Activated naive CD4-positive, alpha-beta T cell treated with anti-CD3 and anti-CD28 coated beads, Interleukin-2, amount 50 U/mL, for 24 hours (primary cell): ENCODE results near the gene KRTAP17-1.
A peak's percentile ranks its signal among the peaks of the same experiment; 100 is the strongest.

ENCODE experiments used
- H3K27ac Mint-ChIP-seq: one replicate; pipeline ENCODE4 v1.8.0; 2021; ENCODE audit warnings: mild to moderate bottlenecking, mixed read lengths
- H3K27me3 Mint-ChIP-seq: one replicate; pipeline ENCODE4 v1.8.0; 2021; ENCODE audit warnings: mixed read lengths
- H3K36me3 Mint-ChIP-seq: one replicate; pipeline ENCODE4 v1.8.0; 2021; ENCODE audit warnings: mixed read lengths
- H3K4me1 Mint-ChIP-seq: one replicate; pipeline ENCODE4 v1.8.0; 2021; ENCODE audit warnings: mixed read lengths
- H3K4me3 Mint-ChIP-seq: one replicate; pipeline ENCODE4 v1.8.0; 2021; ENCODE audit warnings: mild to moderate bottlenecking, mixed read lengths
- H3K9me3 Mint-ChIP-seq: one replicate; pipeline ENCODE4 v1.8.0; 2021; ENCODE audit warnings: mixed read lengths

The KRTAP17-1 gene

DNA sequence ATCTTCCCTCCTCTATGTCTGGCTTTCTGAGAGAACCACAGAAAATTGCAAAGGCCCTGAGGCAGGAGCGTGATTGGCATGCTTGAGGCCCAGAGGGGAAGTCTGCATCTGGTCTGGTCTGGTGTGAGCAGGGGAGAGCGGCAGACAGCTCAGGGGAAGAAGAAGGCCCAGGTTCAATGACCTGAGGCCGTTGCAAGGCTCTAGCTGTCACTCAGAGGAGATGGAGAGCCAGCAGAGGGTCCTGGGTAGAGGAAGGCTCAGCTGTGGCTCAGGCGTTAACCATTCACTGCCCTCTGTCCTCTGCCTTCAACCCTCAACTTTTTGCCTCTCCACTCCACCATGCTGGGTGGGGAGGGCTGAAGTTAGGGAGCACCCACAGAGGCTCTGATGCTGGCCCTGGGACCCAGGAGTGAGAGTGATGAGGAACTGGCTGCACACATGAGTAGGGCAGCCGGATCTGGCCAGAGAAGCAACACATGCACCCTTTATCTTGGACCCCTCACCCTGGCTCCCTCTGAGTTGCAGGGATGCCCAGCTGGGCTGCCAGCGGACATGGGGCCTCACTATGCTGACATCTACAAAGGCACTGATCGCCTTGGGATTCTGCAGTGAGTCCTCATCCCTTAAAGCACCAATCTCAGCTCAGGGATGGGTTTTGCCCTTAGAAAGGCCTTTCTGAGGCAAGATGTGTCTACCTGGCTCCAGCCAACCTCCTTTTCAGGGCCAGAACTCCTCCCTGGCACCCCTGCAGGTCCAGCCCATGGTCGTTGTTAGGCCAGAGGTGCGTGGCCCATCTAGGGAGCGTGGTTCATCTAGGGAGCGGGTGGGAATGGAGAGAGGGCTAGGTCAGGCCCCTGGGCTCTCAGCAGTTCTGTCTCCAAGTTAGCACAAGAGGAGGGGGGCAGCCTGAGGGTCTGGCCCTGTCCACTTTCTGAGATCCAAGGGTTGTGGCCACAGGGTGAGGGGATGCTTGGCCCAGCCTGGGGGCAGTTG is 7.7 kb upstream of the KRTAP17-1 start:
- Mint-ChIP-seq H3K4me3 (no peak overlapping the region), H3K27me3 (no peaks in the 10 kb centered on the region), H3K36me3 (peaks cover 6% of the 10 kb centered on the region), H3K9me3 (peaks cover 9% of the 10 kb centered on the region), H3K4me1 (peaks cover 60% of the 10 kb centered on the region), H3K27ac (peak overlapping the region; percentile 49)

DNA sequence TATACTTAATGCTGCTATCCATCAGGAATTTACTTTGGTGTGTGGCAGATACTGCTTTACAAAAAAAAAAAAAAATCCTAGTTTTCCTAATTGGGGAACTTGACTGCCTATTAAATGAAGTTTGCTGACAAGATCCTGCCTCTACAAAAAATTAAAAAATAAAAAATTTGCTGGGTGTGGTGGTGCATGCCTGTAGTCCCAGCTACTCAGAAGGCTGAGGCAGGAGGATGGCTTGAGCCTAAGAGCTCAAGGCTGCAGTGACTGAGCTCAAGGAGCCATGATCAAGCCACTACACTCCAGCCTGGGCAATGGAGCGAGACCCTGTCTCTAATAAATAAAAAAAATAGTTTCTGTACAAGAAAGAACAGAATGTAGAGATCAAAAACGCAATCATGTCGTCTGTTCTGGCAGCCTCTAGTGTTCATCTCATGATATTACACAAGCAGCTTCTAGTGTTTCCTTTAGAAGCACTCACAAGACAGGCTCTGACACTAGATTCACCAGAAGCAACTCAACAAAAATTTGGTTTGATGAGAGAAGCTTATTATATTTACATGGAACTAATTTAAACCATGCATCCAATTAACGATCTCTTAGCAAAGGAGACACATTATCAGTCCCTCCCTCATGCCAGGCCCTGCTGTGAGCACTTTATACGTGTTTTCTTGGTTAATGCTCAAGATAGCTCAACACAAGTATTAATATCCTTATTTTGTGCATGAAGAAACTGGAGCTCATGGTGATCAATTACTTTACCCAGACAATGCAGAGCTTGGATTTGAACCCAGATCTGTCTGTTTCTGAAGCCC is 6.8 kb upstream of the KRTAP17-1 start:
- no peak overlapping the region for H3K4me3 Mint-ChIP-seq
- peaks cover 9% of the 10 kb centered on the region for H3K9me3 Mint-ChIP-seq
- no peaks in the 10 kb centered on the region for H3K27me3 Mint-ChIP-seq
- H3K36me3 Mint-ChIP-seq: peaks cover 6% of the 10 kb centered on the region
- peaks cover 56% of the 10 kb centered on the region for H3K4me1 Mint-ChIP-seq
- H3K27ac Mint-ChIP-seq: no peak overlapping the region

- Mint-ChIP-seq H3K27me3 (no peaks in the 10 kb centered on the region), H3K4me1 (peaks cover 21% of the 10 kb centered on the region), H3K4me3 (no peak overlapping the region), H3K9me3 (peaks cover 9% of the 10 kb centered on the region), H3K36me3 (peaks cover 6% of the 10 kb centered on the region), H3K27ac (no peak overlapping the region)
Observed at GRCh38 chr17:41318231-41318630, 2.7 kb upstream of the KRTAP17-1 start.

GRCh38 chr17:41315814-41316445 is 420 bp upstream of the KRTAP17-1 start:
- no peaks in the 10 kb centered on the region for H3K27me3 Mint-ChIP-seq
- H3K4me3 Mint-ChIP-seq: no peak overlapping the region
- H3K36me3 Mint-ChIP-seq: peaks cover 6% of the 10 kb centered on the region
- peaks cover 9% of the 10 kb centered on the region for H3K9me3 Mint-ChIP-seq
- peaks cover 15% of the 10 kb centered on the region for H3K4me1 Mint-ChIP-seq
- no peak overlapping the region for H3K27ac Mint-ChIP-seq

- Mint-ChIP-seq H3K4me1 (peaks cover 59% of the 10 kb centered on the region), H3K27me3 (no peaks in the 10 kb centered on the region), H3K9me3 (no peaks in the 10 kb centered on the region), H3K36me3 (peaks cover 2% of the 10 kb centered on the region), H3K27ac (no peak overlapping the region), H3K4me3 (no peak overlapping the region)
Observed at GRCh38 chr17:41311111-41311510, 4.4 kb downstream of the KRTAP17-1 start.

GRCh38 chr17:41308918-41309359 is 6.6 kb downstream of the KRTAP17-1 start, which contains the start of gene KRTAP16-1:
Gene KRTAP16-1 (minus strand): TSS chr17:41309309. CDS start chr17:41309253, 56 bp downstream.
- H3K27ac Mint-ChIP-seq: peak within 1 kb of the TSS; percentile 93
- peak within 1 kb of the TSS; percentile 81 for H3K4me3 Mint-ChIP-seq
- H3K4me1 Mint-ChIP-seq: peaks cover 67% of the 10 kb centered on the region
- no peaks in the 10 kb centered on the region for H3K27me3 Mint-ChIP-seq
- H3K9me3 Mint-ChIP-seq: no peaks in the 10 kb centered on the region
- H3K36me3 Mint-ChIP-seq: peaks cover 2% of the 10 kb centered on the region

DNA sequence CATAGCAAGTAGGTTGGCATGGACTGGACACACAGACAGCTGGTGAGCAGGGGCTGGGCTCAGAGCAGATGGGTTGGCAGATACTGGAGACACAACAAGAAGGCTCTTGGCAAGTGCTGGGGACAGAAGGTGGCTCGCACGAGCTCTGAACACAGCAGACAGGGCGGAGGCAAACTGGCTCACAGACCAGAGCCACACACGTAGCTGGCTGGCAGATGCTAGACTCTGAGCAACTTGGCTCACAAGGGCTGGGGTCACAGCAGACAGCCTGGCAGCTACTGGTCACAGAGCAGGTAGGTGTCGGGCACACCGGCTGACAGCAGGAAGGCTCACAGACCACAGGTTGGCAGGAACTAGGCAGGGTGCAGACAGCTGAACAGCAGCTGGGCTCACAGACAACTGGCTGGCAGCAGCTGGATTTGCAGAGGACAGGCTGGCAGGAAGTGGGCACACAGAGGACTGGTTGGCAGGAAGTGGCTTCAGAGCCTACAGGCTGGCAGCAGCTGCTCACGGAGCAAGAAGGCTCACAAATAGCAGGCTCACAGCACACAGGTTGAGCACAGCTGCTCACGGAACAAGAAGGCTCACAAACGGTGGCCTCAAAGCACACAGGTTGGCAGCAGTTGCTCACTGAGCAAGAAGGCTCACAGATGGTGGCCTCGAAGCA is 7.1 kb downstream of the KRTAP17-1 start:
- H3K36me3 Mint-ChIP-seq: peaks cover 2% of the 10 kb centered on the region
- no peaks in the 10 kb centered on the region for H3K9me3 Mint-ChIP-seq
- H3K27me3 Mint-ChIP-seq: no peaks in the 10 kb centered on the region
- peaks cover 67% of the 10 kb centered on the region for H3K4me1 Mint-ChIP-seq
- peak overlapping the region; percentile 93 for H3K27ac Mint-ChIP-seq
- H3K4me3 Mint-ChIP-seq: peak overlapping the region; percentile 81

- Mint-ChIP-seq H3K27me3 (no peaks in the 10 kb centered on the region), H3K27ac (peak overlapping the region; percentile 93), H3K9me3 (no peaks in the 10 kb centered on the region), H3K4me3 (peak overlapping the region; percentile 81), H3K36me3 (peaks cover 2% of the 10 kb centered on the region), H3K4me1 (peaks cover 67% of the 10 kb centered on the region)
Observed at GRCh38 chr17:41307647-41308046, 7.9 kb downstream of the KRTAP17-1 start.

GRCh38 chr17:41304091-41304490 is 11.4 kb downstream of the KRTAP17-1 start:
- Mint-ChIP-seq H3K4me1 (peaks cover 48% of the 10 kb centered on the region), H3K27me3 (no peaks in the 10 kb centered on the region), H3K4me3 (no peak overlapping the region), H3K9me3 (no peaks in the 10 kb centered on the region), H3K27ac (no peak overlapping the region), H3K36me3 (peaks cover 2% of the 10 kb centered on the region)

- Mint-ChIP-seq H3K4me3 (no peak overlapping the region), H3K27me3 (no peaks in the 10 kb centered on the region), H3K27ac (no peak overlapping the region), H3K36me3 (peaks cover 2% of the 10 kb centered on the region), H3K4me1 (peaks cover 37% of the 10 kb centered on the region), H3K9me3 (no peaks in the 10 kb centered on the region)
Observed at GRCh38 chr17:41302981-41303380, 12.5 kb downstream of the KRTAP17-1 start.

GRCh38 chr17:41301916-41302901 is 13.3 kb downstream of the KRTAP17-1 start, which contains the start of gene KRTAP29-1:
Gene KRTAP29-1 (minus strand): TSS chr17:41302851. CDS start chr17:41302851, 0 bp downstream.
- Mint-ChIP-seq H3K36me3 (peaks cover 2% of the 10 kb centered on the region), H3K4me1 (peaks cover 29% of the 10 kb centered on the region), H3K9me3 (no peaks in the 10 kb centered on the region), H3K27me3 (no peaks in the 10 kb centered on the region), H3K27ac (no peak within 1 kb of the TSS), H3K4me3 (no peak within 1 kb of the TSS)

GRCh38 chr17:41301204-41301790 is 14.2 kb downstream of the KRTAP17-1 start:
- Mint-ChIP-seq H3K9me3 (no peaks in the 10 kb centered on the region), H3K4me3 (no peak overlapping the region), H3K27me3 (no peaks in the 10 kb centered on the region), H3K27ac (no peak overlapping the region), H3K4me1 (peaks cover 20% of the 10 kb centered on the region), H3K36me3 (peaks cover 2% of the 10 kb centered on the region)

DNA sequence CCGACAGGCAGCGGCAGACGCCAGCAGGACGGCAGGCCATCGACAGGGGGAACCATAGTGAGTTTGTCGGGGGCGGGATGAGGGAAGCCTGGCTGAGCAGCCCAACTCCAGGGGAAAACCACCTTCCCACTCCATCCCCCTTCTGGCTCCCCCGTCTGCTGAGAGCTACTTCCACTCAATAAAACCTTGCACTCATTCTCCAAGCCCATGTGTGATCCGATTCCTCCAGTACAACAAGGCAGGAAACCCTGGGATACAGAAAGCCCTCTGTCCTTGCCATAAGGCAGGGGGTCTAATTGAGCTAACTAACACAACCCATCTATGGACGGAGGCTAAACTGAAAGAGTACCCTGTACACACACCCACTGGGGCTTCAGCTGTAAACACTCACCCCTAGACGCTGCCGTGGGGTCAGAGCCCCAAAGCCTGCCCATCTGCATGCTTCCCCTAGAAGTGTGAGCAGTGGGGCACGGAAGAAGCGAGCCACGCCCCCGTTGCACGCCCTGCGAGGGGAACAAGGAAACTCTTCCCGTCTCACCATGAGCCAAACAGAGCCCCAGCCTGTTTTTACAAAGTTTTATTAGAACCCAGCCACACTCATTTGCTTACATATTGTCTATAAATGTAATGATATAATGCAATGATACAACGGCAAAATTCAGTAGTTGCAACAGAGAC is 16.9 kb downstream of the KRTAP17-1 start:
- H3K4me3 Mint-ChIP-seq: no peak overlapping the region
- H3K27ac Mint-ChIP-seq: no peak overlapping the region
- peaks cover 11% of the 10 kb centered on the region for H3K4me1 Mint-ChIP-seq
- no peaks in the 10 kb centered on the region for H3K9me3 Mint-ChIP-seq
- H3K27me3 Mint-ChIP-seq: no peaks in the 10 kb centered on the region
- peaks cover 2% of the 10 kb centered on the region for H3K36me3 Mint-ChIP-seq
